M059J (cell line): ENCODE results near the gene SNAPC1. TPM values are rescaled to one million over a fixed set of nuclear protein-coding genes. Genes with fewer than 3 reads are reported as not detected.
"Not testable (repeated sequence)": the region's sequence is repeated elsewhere in the genome, so short reads cannot be mapped to it uniquely, and the experiment has no call there.

ENCODE experiments used
- DNase-seq: peaks from one replicate; pipeline ENCODE4 v3.0.0-alpha.2; 2012; ENCODE audit warnings: low read depth
- total RNA-seq: library from RNA; depleted of rRNA; stranded (reverse); fragments of >200 nt; shearing (Covaris generic); gene quantifications from 2 replicates; pipeline ENCODE4 v1.2.3, GENCODE V29; 2014

The SNAPC1 gene
- total RNA-seq, 1 experiment from 2014 or later, result 23.4 TPM

DNA sequence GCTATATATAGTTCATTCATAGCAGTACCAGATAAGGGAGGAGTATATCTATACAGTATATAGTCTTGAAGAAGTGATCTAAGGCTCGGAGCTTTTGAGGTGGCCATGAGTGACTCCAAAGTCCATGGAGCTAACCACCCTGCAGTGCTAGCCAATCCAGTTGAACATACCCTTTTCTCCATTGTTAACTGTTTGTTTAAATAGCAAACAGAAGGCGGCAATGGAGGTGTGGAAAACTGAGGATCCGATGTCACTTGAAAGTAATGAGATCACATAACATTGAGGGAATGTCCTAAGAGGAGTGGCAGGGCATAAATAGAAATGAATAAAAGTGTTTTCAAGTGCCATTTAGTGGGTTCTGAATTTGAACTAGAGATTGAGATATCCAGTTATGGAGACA lies 12.4 kb upstream of the SNAPC1 start:
- DNase-seq, result no peak

DNA sequence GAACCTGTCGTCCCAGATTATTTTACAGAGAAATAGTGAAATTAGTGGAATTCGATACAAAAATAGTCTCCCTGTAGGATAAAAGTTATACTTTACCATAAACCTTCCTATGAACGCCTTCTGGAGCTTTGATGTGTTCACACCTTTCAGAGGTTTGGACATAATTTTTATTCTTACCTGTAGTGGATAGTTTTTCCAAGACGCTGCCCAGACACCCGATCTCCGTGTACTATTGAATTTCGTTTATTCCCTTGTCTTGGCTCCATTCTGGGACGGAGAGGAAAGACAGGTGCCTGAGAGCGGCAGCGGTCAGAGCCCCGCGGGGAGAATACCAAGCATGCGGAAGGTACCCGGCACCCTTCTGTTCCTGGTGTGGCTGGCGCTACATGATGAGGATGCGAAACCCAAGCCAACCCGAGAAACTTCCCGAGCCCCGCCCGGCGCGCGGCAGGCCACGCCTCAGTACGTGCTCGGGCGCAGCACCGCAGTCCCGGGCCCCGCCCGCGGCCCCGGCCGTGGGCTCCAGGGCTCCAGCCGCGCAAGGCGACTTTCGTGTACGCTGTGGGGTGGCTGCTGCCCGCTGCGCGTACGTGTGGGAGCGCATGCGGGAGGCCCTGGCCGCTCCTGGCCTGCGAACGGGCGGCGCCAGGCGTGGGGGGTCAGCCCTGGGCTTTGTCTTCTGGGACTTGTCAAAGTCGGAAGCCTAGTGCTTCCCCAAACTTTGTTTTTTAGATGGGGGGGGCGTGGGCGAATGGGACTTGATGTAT lies 11.3 kb upstream of the SNAPC1 start:
- no peak for DNase-seq

DNA sequence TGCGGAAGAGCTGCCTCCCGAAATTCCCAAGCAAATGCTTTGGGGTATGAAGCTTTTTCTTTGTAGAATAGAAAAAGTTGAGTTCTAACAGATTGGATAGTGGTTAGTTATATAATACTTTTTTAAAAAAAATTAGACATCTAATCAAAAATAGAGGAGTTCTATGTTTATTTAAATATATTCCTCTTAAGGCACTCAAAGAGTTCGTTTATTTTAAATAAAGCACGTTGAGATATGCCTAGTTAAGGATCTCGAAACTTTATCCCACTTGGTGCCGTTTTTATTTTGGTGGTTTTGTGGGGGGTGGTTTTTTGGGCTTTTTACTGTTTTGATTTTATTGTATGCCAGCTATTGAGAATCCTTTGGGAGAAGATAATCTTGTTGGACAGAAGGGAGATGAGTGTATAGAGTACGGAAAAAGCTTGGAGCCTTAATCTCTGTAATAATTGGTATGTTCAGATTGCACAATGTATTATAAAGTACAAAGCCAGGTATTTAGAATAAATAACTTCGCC lies 10.7 kb upstream of the SNAPC1 start:
- DNase-seq, result no peak

DNA sequence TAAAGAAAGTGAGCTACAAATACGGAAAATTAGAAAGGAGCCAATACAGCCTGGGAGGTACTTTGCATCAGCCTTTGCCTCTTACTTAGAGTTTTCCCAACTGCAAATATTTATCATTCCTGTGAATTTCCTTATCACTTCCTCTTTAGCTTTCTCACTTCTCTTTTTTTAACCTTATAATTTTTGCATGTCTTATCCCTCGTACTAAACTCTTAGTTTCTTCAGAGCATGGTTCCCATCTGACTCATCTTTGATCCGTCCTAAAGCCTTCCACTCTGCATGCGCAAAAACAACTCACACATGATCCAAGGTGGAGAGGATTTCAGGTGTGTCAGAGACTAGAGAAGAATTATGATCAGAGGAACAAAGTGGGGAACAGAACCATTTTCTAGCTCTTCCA lies 9.6 kb upstream of the SNAPC1 start:
- DNase-seq, result peak; percentile 52

DNA sequence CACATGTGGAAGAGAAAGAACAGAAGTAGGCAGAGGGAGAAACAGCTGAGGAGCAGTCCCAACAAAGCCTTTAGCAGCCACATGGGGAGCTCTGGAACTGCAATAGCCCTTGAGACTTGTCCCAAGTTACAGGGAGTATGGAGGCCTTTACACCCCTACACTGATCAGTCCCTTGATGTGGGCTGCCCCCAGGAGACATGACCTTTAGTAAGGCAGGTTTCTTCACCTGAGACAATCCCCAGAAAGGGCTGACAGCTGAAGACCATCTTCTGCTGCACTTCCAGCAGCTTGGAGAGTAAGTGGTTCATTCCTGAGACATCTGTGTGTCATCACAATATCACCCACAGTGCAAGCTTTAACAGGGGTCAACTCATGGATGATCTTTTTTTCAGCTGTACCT lies 8.6 kb upstream of the SNAPC1 start:
- DNase-seq, result peak; percentile 46

DNA sequence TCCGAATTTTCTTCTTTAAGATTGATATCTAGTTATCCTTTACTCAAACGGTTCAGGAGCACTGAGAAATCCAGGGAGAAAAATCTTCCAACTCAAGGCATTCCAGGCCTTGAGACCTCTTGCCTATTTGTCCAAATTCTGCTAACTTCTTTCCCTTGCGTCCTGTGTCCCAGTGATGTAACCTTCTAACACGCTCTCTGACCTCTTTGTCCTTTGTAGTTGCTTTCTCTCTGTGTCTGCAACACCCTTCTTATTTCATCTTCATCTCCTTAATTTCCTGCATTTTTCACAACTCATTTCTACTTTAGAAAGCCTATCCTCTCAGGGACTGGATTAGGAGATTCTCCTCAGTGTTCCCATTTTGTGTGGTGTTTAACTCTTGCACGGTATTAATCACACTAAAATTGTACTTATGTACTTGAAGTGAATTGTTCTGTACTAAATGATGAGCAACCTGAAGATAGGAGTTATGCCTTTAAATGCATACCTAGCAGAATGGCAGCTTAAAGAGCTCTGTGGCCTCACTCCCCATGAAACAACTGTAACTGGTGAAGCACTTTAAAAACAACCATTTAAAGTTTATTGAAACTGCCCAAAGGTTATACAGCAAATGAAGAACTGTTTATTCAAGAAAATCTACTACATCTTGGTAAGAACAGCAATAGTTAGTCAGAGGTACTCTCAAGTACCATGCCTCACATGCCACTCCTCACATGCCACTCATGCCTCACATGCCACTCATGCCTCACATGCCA lies 7.4 kb upstream of the SNAPC1 start:
- peak; percentile 37 for DNase-seq

DNA sequence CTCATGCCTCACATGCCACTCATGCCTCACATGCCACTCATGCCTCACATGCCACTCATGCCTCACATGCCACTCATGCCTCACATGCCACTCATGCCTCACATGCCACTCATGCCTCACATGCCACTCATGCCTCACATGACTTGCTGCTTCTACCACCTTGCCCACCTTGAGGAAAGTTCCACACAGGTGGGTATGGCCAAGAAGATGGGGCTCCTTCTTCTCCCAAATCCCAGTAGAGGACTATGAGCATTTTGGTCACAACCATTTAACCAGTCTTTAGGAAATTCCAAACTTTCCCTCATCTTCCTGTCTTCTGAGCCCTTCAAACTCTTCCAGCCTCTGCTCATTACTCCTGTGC lies 6.9 kb upstream of the SNAPC1 start:
- DNase-seq, result not testable (repeated sequence)

DNA sequence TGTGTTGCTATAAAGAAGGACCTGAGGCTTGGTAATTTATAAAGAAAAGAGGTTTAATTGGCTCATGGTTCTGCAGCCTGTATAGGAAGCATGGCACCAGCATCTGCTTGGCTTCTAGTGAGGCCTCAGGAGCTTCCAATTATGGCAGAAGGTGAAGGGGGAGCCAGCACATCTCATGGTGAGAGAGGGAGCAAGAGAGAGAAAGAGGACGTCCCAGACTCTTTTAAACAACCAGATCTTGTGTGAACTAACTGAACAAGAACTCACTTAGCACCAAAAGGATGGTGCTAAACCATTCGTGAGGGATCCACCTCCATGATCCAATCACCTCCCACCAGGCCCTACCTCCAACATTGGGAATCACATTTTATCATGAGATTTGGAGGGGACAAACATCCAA lies 6.1 kb upstream of the SNAPC1 start:
- DNase-seq, result no peak

DNA sequence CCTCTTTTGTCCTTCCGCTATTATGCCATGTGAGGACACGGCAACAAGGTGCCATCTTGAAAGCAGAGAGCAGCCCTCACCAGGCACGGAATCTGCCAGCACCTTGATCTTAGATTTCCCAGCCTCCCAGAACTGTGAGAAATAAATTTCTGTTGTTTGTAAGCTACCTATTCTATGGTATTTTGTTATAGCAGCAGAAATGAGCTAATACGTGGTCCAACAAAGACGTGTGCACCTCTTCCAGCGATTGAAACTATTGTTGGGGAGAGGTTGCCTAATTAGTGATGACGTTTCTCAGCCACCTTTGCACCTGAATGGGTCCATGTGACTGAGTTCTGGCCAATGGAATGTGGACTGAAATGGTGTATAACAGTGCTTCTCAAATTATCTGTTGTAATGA lies 2.3 kb upstream of the SNAPC1 start:
- DNase-seq, result no peak

DNA sequence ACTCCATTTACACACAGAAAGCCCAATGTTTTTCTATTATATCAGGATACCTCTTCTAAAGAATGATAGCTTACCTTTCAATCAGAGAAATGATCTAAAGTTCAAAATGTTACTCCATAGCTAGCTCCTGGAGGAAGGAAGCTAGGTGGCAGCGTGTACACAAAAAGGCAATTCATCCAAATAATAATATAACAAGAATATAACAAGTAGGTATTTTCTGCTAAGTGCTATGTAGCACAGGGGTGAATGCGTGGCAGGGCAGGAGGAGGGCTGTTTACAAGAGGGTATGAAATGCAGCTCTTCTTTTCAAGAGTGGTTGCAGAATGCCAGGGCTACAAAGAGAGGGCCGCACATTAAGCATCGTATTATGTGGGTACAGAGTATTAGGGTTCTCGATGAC lies 663 bp upstream of the SNAPC1 start:
- DNase-seq, result no peak

DNA sequence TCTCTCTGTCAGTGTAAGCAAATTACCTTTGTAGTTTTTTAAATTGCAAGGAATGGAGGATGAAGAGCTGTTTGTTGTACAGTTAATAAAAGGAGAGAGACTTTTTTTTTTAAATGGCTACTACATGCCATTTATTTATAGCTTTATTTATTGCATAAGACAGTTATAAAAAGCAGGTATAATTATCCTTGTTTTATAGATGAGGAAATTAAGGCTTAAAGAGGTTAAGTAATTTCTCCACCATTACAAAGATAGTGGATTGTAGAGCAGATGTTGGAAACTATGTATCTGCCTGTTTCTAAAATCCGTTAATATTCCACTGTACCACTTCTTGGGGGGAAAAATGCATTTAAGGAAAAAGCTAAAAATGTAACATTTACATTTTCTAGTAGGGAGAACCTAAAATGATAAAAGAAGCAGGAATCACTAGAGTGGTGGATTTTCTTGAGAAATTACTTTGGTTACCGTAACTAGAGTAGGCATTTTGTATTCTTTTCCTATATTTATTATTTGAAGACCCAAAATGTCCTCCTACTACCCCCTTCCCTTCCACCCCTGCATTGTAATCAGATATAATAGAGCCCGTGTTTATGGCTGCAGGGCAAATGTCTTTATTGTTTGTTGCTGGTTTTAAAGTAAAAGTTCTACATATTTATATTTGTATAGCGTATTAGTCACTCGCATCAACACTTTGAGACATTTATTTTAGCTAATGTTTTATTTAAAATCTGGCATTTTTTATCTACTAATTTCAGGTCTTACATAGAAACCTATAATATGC lies 2.3 kb downstream of the SNAPC1 start:
- DNase-seq, result no peak

DNA sequence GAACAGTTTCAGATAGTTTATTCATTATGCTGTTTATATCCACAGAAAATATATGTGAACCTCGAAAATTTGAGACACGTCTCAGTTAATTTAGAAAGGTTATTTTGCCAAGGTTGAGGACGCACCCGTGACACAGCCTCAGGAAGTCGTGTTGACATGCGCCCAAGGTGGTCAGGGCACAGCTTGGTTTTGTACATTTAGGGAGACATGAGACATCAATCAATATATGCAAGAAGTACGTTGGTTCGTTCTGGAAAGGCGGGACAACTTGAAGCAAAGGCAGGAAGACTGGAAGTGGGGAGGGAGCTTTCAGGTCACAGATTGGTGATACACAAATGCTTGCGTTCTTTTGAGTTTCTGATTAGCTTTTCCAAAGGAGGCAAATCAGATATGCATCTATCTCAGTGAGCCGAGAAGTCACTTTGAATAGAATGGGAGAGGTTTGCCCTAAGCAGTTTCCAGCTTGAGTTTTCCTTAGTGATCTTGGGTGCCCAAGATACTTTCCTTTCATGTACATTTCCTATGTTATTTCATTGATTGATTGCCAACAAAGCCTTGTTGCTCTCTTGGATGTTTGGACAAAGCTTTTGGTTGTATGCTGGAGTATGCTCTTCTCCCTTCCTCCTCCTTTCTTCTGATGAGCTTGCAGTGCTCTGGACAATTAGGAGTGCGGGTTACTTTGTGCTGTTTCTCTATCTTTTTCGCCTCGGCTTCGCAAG lies 3.2 kb downstream of the SNAPC1 start:
- DNase-seq, result no peak

DNA sequence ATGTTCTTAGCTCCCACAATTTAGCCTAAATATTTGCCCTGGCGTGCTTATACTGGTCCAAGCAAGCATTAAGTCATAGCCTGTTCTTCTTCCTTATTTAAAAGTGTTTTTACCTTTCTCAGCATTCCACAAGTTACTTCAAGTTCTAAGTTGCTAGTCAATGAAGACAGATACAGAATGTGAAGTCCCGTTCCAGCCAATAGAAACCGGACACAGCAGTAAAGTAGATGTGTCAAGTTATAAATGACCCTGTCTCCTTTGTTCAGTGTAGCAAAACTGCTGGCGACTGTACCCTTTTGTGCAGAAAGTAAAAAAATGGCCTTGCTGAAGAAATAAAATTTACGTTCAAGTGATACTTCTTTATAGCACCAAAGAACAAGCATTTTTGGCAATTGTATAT lies 3.9 kb downstream of the SNAPC1 start:
- DNase-seq, result no peak

DNA sequence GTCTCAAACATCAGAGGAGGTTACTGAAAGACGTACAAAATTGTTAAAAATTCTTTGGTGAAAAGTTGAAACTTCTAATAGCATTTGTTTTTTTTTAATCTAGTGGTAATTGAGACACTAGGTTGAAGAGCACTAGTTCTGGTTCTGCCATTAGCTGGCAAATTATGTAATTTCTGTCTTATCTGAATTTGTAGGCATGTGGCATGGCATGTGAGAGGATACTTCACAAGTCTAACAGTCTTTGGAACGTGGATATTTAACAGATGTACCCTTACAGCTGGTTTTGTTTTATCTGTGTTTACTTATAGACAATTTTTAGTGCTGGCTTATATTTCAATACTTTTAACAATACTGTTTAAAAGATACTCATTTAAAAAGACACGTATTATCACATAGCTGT lies 6.0 kb downstream of the SNAPC1 start:
- DNase-seq, result no peak

DNA sequence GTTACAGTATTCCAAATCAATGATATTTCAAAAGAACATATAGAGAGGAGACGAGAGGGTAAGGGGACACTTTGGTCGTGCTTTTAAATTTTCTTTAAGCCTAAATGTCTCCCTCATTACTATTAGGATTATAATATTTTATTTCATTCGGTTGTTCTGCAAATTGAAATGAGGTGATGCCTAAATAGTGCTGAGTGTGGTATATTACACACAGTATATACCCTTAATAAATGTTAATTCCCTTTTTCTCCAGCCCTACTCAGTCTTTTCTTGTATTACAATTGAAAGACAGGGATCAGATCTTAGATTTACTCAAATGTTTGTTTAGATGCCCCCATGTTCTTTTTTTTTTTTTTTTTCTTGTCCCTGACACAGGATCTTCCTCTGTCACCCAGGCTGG lies 7.7 kb downstream of the SNAPC1 start:
- DNase-seq, result no peak

DNA sequence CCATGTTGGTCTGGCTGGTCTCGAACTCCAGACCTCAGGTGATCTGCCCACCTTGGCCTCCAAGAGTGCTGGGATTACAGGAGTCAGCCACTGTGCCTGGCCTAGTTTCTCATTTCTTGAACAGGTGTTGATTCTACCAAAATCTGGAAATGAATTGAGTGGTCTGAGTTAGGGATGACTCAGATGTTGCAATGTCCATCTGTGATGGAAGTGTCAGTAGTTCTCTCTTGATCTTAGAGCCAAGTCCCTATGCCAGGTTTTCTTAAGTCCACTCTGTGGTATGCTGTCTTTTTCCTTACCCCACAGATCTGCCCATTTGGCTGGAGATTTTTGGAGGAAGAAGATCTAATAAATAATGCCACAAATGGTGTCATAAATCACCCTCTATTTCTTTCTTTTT lies 12.6 kb downstream of the SNAPC1 start:
- no peak for DNase-seq

DNA sequence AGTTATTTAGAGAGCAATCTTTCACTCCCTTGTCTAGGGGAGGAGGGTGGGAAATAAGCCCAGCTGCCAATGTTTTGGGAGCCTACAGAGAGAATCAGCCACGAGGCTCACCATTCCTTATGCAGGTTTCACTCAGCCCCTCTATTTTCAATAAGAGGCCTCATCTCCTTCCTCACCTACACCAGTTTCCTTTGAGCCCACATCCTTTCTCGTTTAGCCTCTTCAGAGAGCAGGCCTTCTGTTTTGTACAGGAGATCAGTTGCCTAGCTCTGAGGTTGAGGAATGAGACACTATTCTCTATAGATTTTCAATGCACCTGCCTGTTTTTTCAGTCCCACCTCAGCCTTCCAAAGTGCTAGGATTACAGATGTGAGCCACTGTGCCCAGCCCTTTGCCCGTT lies 17.9 kb downstream of the SNAPC1 start:
- DNase-seq, result no peak

DNA sequence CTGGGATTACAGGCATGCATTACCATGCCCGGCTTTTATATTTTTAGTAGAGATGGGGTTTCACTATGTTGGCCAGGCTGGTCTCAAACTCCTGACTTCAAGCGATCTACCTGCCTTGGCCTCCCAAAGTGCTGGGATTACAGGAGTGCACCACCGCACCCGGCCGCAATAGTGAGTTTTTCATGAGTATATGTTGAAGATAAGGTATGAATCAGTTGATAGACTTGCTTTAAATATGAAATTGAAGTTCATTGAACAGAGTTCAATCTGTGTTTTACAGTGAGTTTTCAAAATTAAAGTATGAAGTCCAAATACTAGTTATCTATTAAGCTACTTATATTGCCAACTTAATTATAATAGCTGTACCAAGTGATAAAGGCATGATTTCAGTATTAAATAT lies 35.1 kb downstream of the SNAPC1 start:
- no peak for DNase-seq

DNA sequence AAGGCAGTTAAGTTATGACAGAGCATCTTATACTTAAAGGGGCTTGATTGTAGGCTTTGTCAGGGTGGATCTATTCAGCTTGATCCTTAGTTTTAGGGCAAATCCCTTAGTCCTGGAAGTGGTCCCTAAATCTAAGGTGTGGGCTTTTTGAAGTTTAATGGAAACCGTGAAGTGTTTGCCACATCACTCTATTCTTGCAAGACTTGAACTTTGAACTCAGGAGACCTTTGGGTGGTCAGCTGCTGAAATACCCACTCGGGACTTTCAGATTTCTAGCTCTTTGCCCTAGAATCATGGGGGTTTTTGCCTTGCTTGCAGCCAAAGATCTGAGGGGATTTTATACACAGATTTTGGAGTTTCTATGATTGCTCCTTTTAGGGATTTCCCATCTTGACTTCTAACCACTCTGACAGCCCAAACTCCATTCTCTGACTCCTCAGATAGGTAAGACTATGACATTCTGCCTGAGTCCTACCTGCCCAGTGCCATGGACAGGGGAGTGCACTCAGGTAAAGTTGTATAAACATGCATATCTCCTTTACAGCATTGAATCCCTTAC lies 39.9 kb downstream of the SNAPC1 start:
- DNase-seq, result no peak

DNA sequence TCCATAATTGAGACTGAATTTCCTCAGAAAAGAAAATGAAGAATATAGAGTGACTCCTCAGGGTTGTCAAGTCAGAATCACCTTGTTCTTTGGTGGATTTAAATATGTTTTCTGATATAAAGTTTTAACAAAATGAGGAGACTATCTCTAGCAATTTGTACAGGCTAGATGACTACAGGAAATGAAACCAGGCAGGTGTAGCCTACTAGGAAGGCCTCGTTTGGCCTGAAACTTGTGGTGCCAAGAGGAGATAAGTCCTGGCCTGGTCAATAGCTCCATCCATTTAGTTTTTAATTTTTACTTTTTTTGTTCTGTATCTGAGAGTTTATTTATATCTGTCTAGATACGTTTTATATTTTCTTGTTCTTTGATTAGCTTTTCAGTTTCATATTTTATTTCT lies 41.5 kb downstream of the SNAPC1 start:
- no peak for DNase-seq

DNA sequence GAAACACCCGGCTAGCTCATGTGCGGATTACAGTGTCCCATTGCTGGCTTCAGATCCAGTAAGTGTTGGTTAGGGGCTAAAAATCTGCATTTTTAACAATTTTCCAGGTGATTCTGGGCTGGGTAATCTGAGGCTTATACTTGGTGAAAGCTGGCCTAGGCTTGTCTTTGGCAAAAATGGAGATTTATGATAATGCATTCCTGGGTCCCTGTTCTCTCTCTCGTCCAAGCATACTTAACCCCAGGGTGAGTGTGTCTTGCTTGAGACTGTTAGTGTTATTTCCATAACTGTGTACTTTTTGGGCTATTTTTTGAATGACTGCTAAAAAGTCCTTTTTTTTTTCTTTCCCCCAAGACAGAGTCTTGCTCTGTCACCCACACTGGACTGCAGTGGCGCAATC lies 43.2 kb downstream of the SNAPC1 start:
- DNase-seq, result no peak
